IMR-90 (cell line): Measurements from ENCODE around the gene PLA2G2F. TPM values are rescaled to one million over a fixed set of nuclear protein-coding genes. Genes with fewer than 3 reads are reported as not detected.

Experiments
- ATAC-seq: fragments of 200-7000 bp; cut with Tn5 transposase; 2 replicates; pipeline ENCODE4 v1.9.1; 2020; ENCODE audit warnings: low read depth, mild to moderate bottlenecking, moderate library complexity
- BruUV-seq: library from RNA; stranded (reverse); fragments of 400-500 nt; replicated peaks from 2 replicates; lab custom pipeline; 2021; lab: Mats Ljungman, UMichigan
- CTCF ChIA-PET: fragments of 300-600 bp; formaldehyde crosslinking; extraction: SDS; loops from one replicate; lab custom pipeline; 2021; ENCODE audit warnings: antibody characterized with exemption; lab: Yijun Ruan, JAX
- POLR2A ChIA-PET: fragments of 300-600 bp; sonication (Branson Sonifier 250); formaldehyde crosslinking; loops from one replicate; lab custom pipeline; 2022; ENCODE audit warnings: antibody characterized with exemption; ENCODE audit not compliant: unreplicated experiment; lab: Charles Lee
- DNase-seq: peaks from one replicate; pipeline ENCODE4 v3.0.0; 2013
- H2AFZ ChIP-seq: replicated peaks from 2 replicates; pipeline ENCODE3; 2013; ENCODE audit warnings: low read length, mild to moderate bottlenecking; ENCODE audit not compliant: poor library complexity
- H2AK5ac ChIP-seq: 2 replicates; pipeline ENCODE4 v1.6.1; 2013; ENCODE audit warnings: low read depth, low read length, inconsistent platforms
- H2AK9ac ChIP-seq: replicated peaks from 2 replicates; pipeline ENCODE3; 2013; ENCODE audit warnings: mild to moderate bottlenecking, low read depth, low read length, moderate library complexity; ENCODE audit not compliant: poor library complexity
- H2BK120ac ChIP-seq: 2 replicates; pipeline ENCODE4 v1.6.1; 2013; ENCODE audit warnings: low read depth, low read length, inconsistent platforms
- H2BK15ac ChIP-seq: 3 replicates; pipeline ENCODE4 v1.6.1; 2013; ENCODE audit warnings: low read depth, low read length, inconsistent platforms
- H2BK20ac ChIP-seq: 2 replicates; pipeline ENCODE4 v1.6.1; 2013; ENCODE audit warnings: low read depth, mild to moderate bottlenecking, inconsistent platforms, low read length, moderate library complexity
- H2BK5ac ChIP-seq: 2 replicates; pipeline ENCODE4 v1.6.1; 2013; ENCODE audit warnings: mild to moderate bottlenecking, low read depth, low read length, inconsistent platforms; ENCODE audit not compliant: poor library complexity, severe bottlenecking
- H3K14ac ChIP-seq: replicated peaks from 2 replicates; pipeline ENCODE4 v1.6.1; 2013; ENCODE audit warnings: low read depth, low read length, inconsistent platforms
- H3K18ac ChIP-seq: 2 replicates; pipeline ENCODE4 v1.6.1; 2013; ENCODE audit warnings: low read depth, low read length, control low read depth
- H3K23ac ChIP-seq: 2 replicates; pipeline ENCODE4 v1.6.1; 2013; ENCODE audit warnings: low read depth, low read length, inconsistent platforms
- H3K27ac ChIP-seq: 2 replicates; pipeline ENCODE4 v1.5.1; 2013; ENCODE audit warnings: mild to moderate bottlenecking, control low read depth, low read length; ENCODE audit not compliant: insufficient read depth
- H3K27me3 ChIP-seq: 2 replicates; pipeline ENCODE4 v1.6.1; 2013; ENCODE audit warnings: low read length; ENCODE audit not compliant: control insufficient read depth, insufficient read depth
- H3K36me3 ChIP-seq: 2 replicates; pipeline ENCODE4 v1.6.1; 2013; ENCODE audit warnings: low read length, mixed read lengths; ENCODE audit not compliant: control insufficient read depth, insufficient read depth
- H3K4ac ChIP-seq: 2 replicates; pipeline ENCODE4 v1.6.1; 2013; ENCODE audit warnings: low read depth, low read length, inconsistent platforms
- H3K4me1 ChIP-seq: 2 replicates; pipeline ENCODE4 v1.6.1; 2013; ENCODE audit warnings: low read length, mixed read lengths; ENCODE audit not compliant: control insufficient read depth, insufficient read depth
- H3K4me2 ChIP-seq: 2 replicates; pipeline ENCODE4 v1.6.1; 2013; ENCODE audit warnings: low read depth, mild to moderate bottlenecking, control low read depth, low read length, moderate library complexity
- H3K4me3 ChIP-seq: 2 replicates; pipeline ENCODE4 v1.5.1; 2013; ENCODE audit warnings: low read depth, mild to moderate bottlenecking, control low read depth, low read length, moderate library complexity; ENCODE audit not compliant: insufficient read depth
- H3K56ac ChIP-seq: 2 replicates; pipeline ENCODE4 v1.6.1; 2013; ENCODE audit warnings: low read length, inconsistent platforms; ENCODE audit not compliant: insufficient read depth; ENCODE audit errors: extremely low read depth
- H3K79me1 ChIP-seq, 2 experiments: 2 replicates each; pipeline ENCODE4 v1.6.1; 2013; ENCODE audit warnings: low read length in 2 of 2, inconsistent platforms in 1 of 2, low read depth in 1 of 2
- H3K9ac ChIP-seq: 2 replicates; pipeline ENCODE4 v1.6.1; 2013; ENCODE audit warnings: low read depth, low read length, control low read depth
- H3K9me1 ChIP-seq: 2 replicates; pipeline ENCODE4 v1.6.1; 2013; ENCODE audit warnings: low read length, inconsistent platforms; ENCODE audit not compliant: insufficient read depth
- H3K9me3 ChIP-seq: 2 replicates; pipeline ENCODE4 v1.6.1; 2013; ENCODE audit warnings: low read length; ENCODE audit not compliant: control insufficient read depth, insufficient read depth
- H4K20me1 ChIP-seq: 2 replicates; pipeline ENCODE4 v1.6.1; 2013; ENCODE audit warnings: low read length, inconsistent platforms; ENCODE audit not compliant: insufficient read depth
- H4K5ac ChIP-seq: 2 replicates; pipeline ENCODE4 v1.6.1; 2013; ENCODE audit warnings: mild to moderate bottlenecking, low read depth, low read length, control low read depth
- H4K8ac ChIP-seq, 2 experiments: 2 replicates each; pipeline ENCODE4 v1.6.1; 2013; ENCODE audit warnings: low read depth in 2 of 2, low read length in 2 of 2, control low read depth in 1 of 2, inconsistent platforms in 1 of 2
- H4K91ac ChIP-seq: 2 replicates; pipeline ENCODE4 v1.6.1; 2013; ENCODE audit warnings: low read depth, low read length, inconsistent platforms; ENCODE audit not compliant: insufficient read depth
- BHLHE40 ChIP-seq: fragments of 150-350 bp; IDR thresholded peaks from 2 replicates; pipeline ENCODE4 v1.6.1; 2016; ENCODE audit warnings: mild to moderate bottlenecking, low read depth, low read length
- CEBPB ChIP-seq: IDR thresholded peaks from 2 replicates; pipeline ENCODE4 v1.6.1; 2012; ENCODE audit warnings: low read depth, low read length, improper control_type of control experiment
- CHD1 ChIP-seq: IDR thresholded peaks from 2 replicates; pipeline ENCODE4 v1.6.1; 2012; ENCODE audit warnings: low read depth, low read length, improper control_type of control experiment
- ELK1 ChIP-seq: fragments of 150-350 bp; IDR thresholded peaks from 2 replicates; pipeline ENCODE4 v1.6.1; 2016; ENCODE audit warnings: low read depth, mild to moderate bottlenecking, low read length, moderate library complexity, borderline replicate concordance
- FOS ChIP-seq: fragments of 150-350 bp; IDR thresholded peaks from 2 replicates; pipeline ENCODE4 v1.6.1; 2016; ENCODE audit warnings: low read depth, low read length
- MAFK ChIP-seq: IDR thresholded peaks from 2 replicates; pipeline ENCODE4 v1.6.1; 2012; ENCODE audit warnings: low read depth, low read length, improper control_type of control experiment
- MAZ ChIP-seq: IDR thresholded peaks from 2 replicates; pipeline ENCODE4 v1.6.1; 2012; ENCODE audit warnings: low read depth, mild to moderate bottlenecking, low read length, improper control_type of control experiment, moderate library complexity, borderline replicate concordance
- MXI1 ChIP-seq: IDR thresholded peaks from 2 replicates; pipeline ENCODE4 v1.6.1; 2012; ENCODE audit warnings: low read depth, mild to moderate bottlenecking, low read length, moderate library complexity, borderline replicate concordance
- NFE2L2 ChIP-seq: fragments of 150-350 bp; IDR thresholded peaks from 2 replicates; pipeline ENCODE4 v1.6.1; 2016; ENCODE audit warnings: low read depth, mild to moderate bottlenecking, low read length
- POLR2A ChIP-seq: IDR thresholded peaks from 2 replicates; pipeline ENCODE4 v1.6.1; 2012; ENCODE audit warnings: mild to moderate bottlenecking, low read depth, low read length
- RAD21 ChIP-seq: IDR thresholded peaks from 2 replicates; pipeline ENCODE4 v1.6.1; 2012; ENCODE audit warnings: low read length, improper control_type of control experiment
- RCOR1 ChIP-seq: IDR thresholded peaks from 2 replicates; pipeline ENCODE4 v1.6.1; 2012; ENCODE audit warnings: mild to moderate bottlenecking, low read length, improper control_type of control experiment; ENCODE audit not compliant: insufficient replicate concordance
- SMC3 ChIP-seq: fragments of 150-350 bp; IDR thresholded peaks from 2 replicates; pipeline ENCODE4 v1.6.1; 2016; ENCODE audit warnings: low read depth, mild to moderate bottlenecking, antibody characterized with exemption, low read length, moderate library complexity
- WGBS, 2 experiments: methylation state at CpG; one replicate each; pipeline versions ENCODE4 v1.1.5 to v1.1.7; 2013; ENCODE audit warnings: missing lambda C conversion rate in 2 of 2; ENCODE audit not compliant: insufficient read length in 1 of 2; ENCODE audit errors: extremely low coverage in 2 of 2; 5-methylcytosine and 5-hydroxymethylcytosine counted together
- dilution Hi-C: fragments of 300-500 bp; cut with HindIII; formaldehyde crosslinking; loops from one replicate; pipeline ENCODE4 v1.14.3; 2018; ENCODE audit warnings: low sequenced_read_pairs; ENCODE audit not compliant: unreplicated experiment
- in situ Hi-C: fragments of 300-500 bp; cut with MboI; formaldehyde crosslinking; loops from 3 replicates; pipeline ENCODE4 v1.14.3; 2019; ENCODE audit warnings: low sequenced_read_pairs, inconsistent platforms, mixed read lengths
- intact Hi-C: fragments of 100-400 bp; cut with micrococcal nuclease; formaldehyde crosslinking; loops from 2 replicates; pipeline ENCODE4 v1.10.0; 2022
- polyA plus RNA-seq, 3 experiments: library from polyadenylated mRNA; depleted of rRNA; stranded (reverse); fragments of >200 nt; gene quantifications; 2 replicates each; pipeline ENCODE4 v1.2.3, GENCODE V29; 2012; ENCODE audit warnings: low replicate concordance in 1 of 3
- total RNA-seq: library from RNA; depleted of rRNA; stranded (reverse); fragments of >200 nt; gene quantifications from 2 replicates; pipeline ENCODE4 v1.2.3, GENCODE V29; 2012
- TF ChIP-seq, protein P1 (sequence below): conservative IDR thresholded peaks from 2 replicates; pipeline ENCODE4 v1.5.1; 2012; ENCODE audit warnings: mild to moderate bottlenecking, low read depth, low read length, improper control_type of control experiment

Gene PLA2G2F
- total and polyA plus RNA-seq, 2 of the 4 experiments (the other 2 are of a cell fraction), result not detected

DNA sequence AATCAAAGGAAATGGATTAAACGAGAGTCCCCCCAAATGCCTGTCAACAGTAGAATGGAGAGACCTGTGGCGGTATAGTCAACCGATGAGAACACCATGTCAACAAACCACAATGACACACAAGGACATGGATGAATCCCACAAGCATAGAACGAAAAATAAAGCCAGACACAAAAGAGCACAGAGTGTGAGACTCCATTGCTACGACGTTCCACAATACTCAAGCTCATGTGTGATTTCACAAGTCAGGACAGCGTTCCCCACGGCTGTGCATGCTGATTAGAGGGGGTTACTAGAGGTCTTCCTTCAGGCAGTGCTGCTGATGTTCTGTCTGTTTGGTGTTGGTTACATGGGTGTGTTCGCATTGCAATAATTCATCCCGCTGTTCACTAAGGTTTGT, 14.0 kb upstream of the PLA2G2F start:
- Histone ChIP-seq H3K14ac (no peak overlapping the region), H3K4me3 (no peak overlapping the region), H3K27me3 (peaks cover 15% of the 10 kb centered on the region), H2AK9ac (no peak overlapping the region), H3K4me2 (no peak overlapping the region), H3K9me1 (no peaks in the 10 kb centered on the region), H2BK120ac (no peak overlapping the region), H3K9ac (no peak overlapping the region), H4K5ac (no peak overlapping the region), H2BK15ac (no peak overlapping the region), H3K79me1 (no peaks in the 10 kb centered on the region), H2AK5ac (no peak overlapping the region), H3K27ac (no peak overlapping the region), H3K9me3 (no peaks in the 10 kb centered on the region), H4K8ac (no peak overlapping the region), H3K36me3 (no peaks in the 10 kb centered on the region), H3K4me1 (no peaks in the 10 kb centered on the region), H3K4ac (no peak overlapping the region), H2BK20ac (no peak overlapping the region), H4K91ac (no peak overlapping the region), H3K56ac (no peak overlapping the region), H4K20me1 (no peaks in the 10 kb centered on the region), H3K23ac (no peak overlapping the region), H2BK5ac (no peak overlapping the region), H3K18ac (no peak overlapping the region), H2AFZ (no peak overlapping the region)
- 64% methylated on average over 3 of the region's 10 CpGs; no CpG with 5 or more reads in 1 of the 2 experiments for WGBS, 2 experiments
- dilution Hi-C loops, result no loop called here
- TF ChIP-seq, protein P1, sequence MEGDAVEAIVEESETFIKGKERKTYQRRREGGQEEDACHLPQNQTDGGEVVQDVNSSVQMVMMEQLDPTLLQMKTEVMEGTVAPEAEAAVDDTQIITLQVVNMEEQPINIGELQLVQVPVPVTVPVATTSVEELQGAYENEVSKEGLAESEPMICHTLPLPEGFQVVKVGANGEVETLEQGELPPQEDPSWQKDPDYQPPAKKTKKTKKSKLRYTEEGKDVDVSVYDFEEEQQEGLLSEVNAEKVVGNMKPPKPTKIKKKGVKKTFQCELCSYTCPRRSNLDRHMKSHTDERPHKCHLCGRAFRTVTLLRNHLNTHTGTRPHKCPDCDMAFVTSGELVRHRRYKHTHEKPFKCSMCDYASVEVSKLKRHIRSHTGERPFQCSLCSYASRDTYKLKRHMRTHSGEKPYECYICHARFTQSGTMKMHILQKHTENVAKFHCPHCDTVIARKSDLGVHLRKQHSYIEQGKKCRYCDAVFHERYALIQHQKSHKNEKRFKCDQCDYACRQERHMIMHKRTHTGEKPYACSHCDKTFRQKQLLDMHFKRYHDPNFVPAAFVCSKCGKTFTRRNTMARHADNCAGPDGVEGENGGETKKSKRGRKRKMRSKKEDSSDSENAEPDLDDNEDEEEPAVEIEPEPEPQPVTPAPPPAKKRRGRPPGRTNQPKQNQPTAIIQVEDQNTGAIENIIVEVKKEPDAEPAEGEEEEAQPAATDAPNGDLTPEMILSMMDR, result no peak
- TF ChIP-seq BHLHE40 (no peak), FOS (no peak), ELK1 (no peak), RCOR1 (no peak), MXI1 (no peak), CEBPB (no peak), RAD21 (no peak), NFE2L2 (no peak), CHD1 (no peak), MAZ (no peak), MAFK (no peak), SMC3 (no peak), POLR2A (no peak)
- BruUV-seq, result no TSS peak
- ChIA-PET CTCF (interaction anchor here (0.9 kb wide), 1 partner anchor 10 kb away, joined by 3 read pairs; no protein-coding TSS in a partner anchor), POLR2A (no interaction called here)
- DNase-seq (no peak), ATAC-seq (no peak)
- in situ Hi-C loops, result no loop called here
- intact Hi-C loops, result no loop called here
